ENCODE data around the gene NUMA1. TPM values are rescaled to one million over a fixed set of nuclear protein-coding genes. Genes with fewer than 3 reads are reported as not detected.

Gene NUMA1
- total RNA-seq, 4 donors from 2014 or later, result 259 to 342 (median 280) TPM

- Histone ChIP-seq H3K9me3 (no peaks in the 10 kb centered on the region), H3K36me3 (peaks cover 0 to 7% of the 10 kb centered on the region in 2 donors), H3K27me3 (no peaks in the 10 kb centered on the region), H3K4me3 (replicated peaks in 1 of 3) (no peak overlapping the region), H3K27ac (no peak overlapping the region), H3K4me1 (peaks cover 0 to 11% of the 10 kb centered on the region in 2 donors)
- DNase-seq, result no peak
- intact Hi-C loops (cut with DNase I), result no loop called here
- 84 to 91% methylated on average over 2 to 3 of the region's 3 CpGs for whole genome bisulfite sequencing, 2 donors
- no peak for TF ChIP-seq CTCF (IDR thresholded peaks at IDR 0.05)
- TF ChIP-seq POLR2A (IDR thresholded peaks at IDR 0.05), result no peak
Measured at GRCh38 chr11:71995726-71996291, 84.5 kb downstream of the NUMA1 start.

GRCh38 chr11:71994786-71995185 is 85.6 kb downstream of the NUMA1 start:
- Histone ChIP-seq H3K36me3 (peaks cover 0 to 11% of the 10 kb centered on the region in 2 donors), H3K27me3 (no peaks in the 10 kb centered on the region), H3K9me3 (no peaks in the 10 kb centered on the region), H3K4me3 (replicated peaks in 1 of 3) (no peak overlapping the region), H3K4me1 (peaks cover 0 to 8% of the 10 kb centered on the region in 2 donors), H3K27ac (no peak overlapping the region)
- no peak for TF ChIP-seq CTCF (IDR thresholded peaks at IDR 0.05)
- TF ChIP-seq POLR2A (IDR thresholded peaks at IDR 0.05), result no peak
- WGBS, 2 donors, result 77 to 83% methylated on average over 3 of the region's 3 CpGs
- intact Hi-C loops (cut with DNase I), result no loop called here
- no peak for DNase-seq

GRCh38 chr11:71992136-71992730 is 88.1 kb downstream of the NUMA1 start:
- H3K36me3 ChIP-seq, result peaks cover 0 to 11% of the 10 kb centered on the region in 2 donors
- H3K4me1 ChIP-seq, result peaks cover 10 to 11% of the 10 kb centered on the region in 2 donors
- no peak for DNase-seq
- no peak overlapping the region for H3K27ac ChIP-seq
- no peaks in the 10 kb centered on the region for H3K27me3 ChIP-seq
- no peak overlapping the region for H3K4me3 ChIP-seq (replicated peaks in 1 of 3)
- no peaks in the 10 kb centered on the region for H3K9me3 ChIP-seq
- intact Hi-C loops (cut with DNase I), result no loop called here
- TF ChIP-seq CTCF (IDR thresholded peaks at IDR 0.05), result no peak
- TF ChIP-seq POLR2A (IDR thresholded peaks at IDR 0.05), result no peak
- WGBS, 2 donors, result 87 to 88% methylated on average over 3 of the region's 3 CpGs

- Histone ChIP-seq H3K4me1 (peaks cover 10 to 14% of the 10 kb centered on the region in 2 donors), H3K9me3 (no peaks in the 10 kb centered on the region), H3K4me3 (replicated peaks in 1 of 3) (no peak overlapping the region), H3K36me3 (peaks cover 0 to 11% of the 10 kb centered on the region in 2 donors), H3K27ac (no peak overlapping the region), H3K27me3 (no peaks in the 10 kb centered on the region)
- 82 to 91% methylated on average over 3 of the region's 3 CpGs for WGBS, 2 donors
- intact Hi-C loops (cut with DNase I), result no loop called here
- no peak for DNase-seq
- TF ChIP-seq POLR2A (IDR thresholded peaks at IDR 0.05) (no peak), CTCF (IDR thresholded peaks at IDR 0.05) (no peak)
Measured at GRCh38 chr11:71991494-71991893, 88.8 kb downstream of the NUMA1 start.

GRCh38 chr11:71990701-71991100 is 89.6 kb downstream of the NUMA1 start:
- DNase-seq, result no peak
- Histone ChIP-seq H3K27ac (no peak overlapping the region), H3K9me3 (no peaks in the 10 kb centered on the region), H3K4me1 (peaks cover 10 to 14% of the 10 kb centered on the region in 2 donors), H3K36me3 (peaks cover 0 to 11% of the 10 kb centered on the region in 2 donors), H3K4me3 (replicated peaks in 1 of 3) (no peak overlapping the region), H3K27me3 (no peaks in the 10 kb centered on the region)
- 65 to 67% methylated on average over 3 of the region's 3 CpGs for WGBS, 2 donors
- intact Hi-C loops (cut with DNase I), result no loop called here
- no peak for TF ChIP-seq CTCF (IDR thresholded peaks at IDR 0.05)
- no peak for TF ChIP-seq POLR2A (IDR thresholded peaks at IDR 0.05)
